HG02759 (cell line): ENCODE results near the gene DNAJB6.

Source experiments
- ATAC-seq: cut with Tn5 transposase; IDR thresholded peaks from one replicate; pipeline ENCODE4 v1.9.1; 2021; ENCODE audit warnings: mild to moderate bottlenecking, moderate library complexity; ENCODE audit not compliant: unreplicated experiment

DNAJB6 gene

GRCh38 chr7:157462419-157462771 lies 125.6 kb downstream of the DNAJB6 start:
- ATAC-seq = no peak

GRCh38 chr7:157462840-157463239 lies 126.0 kb downstream of the DNAJB6 start:
- ATAC-seq = no peak

GRCh38 chr7:157463245-157463644 lies 126.4 kb downstream of the DNAJB6 start:
- no peak for ATAC-seq

DNA sequence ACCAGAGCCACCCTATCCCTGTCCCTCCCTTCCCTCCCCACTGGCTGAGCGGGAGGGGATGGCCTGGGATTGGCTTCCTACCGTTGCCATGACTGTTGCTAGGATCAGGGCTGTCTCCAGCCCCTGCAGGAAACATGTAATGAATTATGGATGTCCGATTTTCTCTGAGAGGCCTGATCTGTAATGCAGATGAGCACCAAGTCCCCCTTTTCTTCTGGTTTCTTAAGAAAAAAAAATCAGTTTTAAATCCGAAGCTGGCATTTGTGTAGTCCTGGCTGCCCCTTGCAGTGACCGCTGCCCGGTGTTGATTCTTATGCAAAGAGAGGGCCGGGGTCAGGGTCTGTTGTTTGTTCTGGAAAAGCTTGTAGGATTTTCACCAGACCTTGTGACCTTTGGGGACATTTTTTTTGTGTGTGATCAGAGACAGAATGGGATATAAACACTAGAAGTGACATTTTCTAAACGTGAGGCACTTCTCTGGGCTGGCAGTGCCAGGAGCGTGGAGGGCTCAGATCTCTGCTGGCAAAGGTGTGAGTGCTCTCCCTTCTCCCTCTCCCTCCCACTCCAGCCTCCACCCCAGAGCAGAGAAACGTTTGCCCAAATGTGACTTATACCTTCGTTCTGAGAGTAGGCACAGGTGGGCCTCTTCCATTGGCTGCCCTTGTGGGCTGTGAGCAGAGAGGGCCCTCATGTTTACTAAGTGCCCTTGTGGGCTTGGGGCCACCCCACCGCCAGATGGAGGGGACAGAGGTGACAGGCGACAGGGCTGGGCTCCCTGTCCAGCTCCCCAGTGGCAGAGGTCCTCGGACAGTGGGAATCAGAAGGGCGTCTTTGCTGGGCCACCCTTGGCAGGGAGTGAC lies 127.5 kb downstream of the DNAJB6 start:
- no peak for ATAC-seq

GRCh38 chr7:157464971-157465886 lies 128.4 kb downstream of the DNAJB6 start:
- ATAC-seq = no peak

DNA sequence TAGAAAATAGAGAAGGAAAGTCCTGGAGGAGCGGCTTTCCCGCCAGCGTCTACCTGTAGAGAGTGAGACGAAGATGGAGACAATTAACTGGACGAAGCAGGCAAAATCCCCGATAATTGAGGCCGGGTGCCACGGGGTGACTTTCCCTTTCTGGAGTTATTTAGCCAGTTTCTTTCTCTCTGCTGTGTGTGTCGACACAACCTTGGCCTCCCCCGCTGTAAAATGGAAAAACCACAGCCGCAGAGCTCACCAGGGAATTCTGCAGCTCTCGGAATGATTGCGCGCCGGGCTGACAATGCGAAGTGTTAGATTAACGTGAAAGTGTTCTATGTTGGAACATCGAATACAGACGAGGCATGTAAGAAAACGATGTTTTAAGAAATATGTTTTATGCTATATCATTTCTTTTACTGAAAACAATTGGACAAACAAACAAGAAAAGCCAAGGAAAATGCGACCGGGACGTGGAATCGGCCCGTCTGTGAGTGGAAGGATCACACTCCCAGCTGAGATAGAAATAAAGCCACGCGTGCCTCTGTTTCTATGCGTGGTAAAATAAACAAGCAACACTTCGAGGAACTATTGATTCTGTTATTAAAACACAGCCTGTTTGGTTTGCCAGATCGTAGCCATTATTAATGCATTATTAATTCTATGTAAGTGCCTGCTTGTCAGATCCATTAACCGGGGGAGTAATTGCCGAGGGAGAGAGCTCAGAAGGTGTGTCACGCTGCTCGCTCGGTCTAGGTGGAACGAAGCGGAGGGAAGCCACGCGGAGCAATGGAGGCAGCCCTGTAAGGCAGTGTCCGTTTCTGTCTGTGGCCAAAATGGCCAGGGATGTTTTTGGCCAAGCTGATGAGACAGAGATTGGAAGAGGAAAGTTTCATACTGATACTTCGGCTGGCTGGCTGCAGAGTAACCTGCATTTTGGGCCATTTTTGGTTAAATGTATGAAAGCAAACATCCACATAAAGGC lies 129.4 kb downstream of the DNAJB6 start:
- ATAC-seq = no peak

- no peak for ATAC-seq
These were observed 130.1 kb downstream of the DNAJB6 start for GRCh38 chr7:157466867-157467261.
